ENCODE results near the gene ELMO1.
"Not testable (repeated sequence)": the region's sequence is repeated elsewhere in the genome, so short reads cannot be mapped to it uniquely, and the experiment has no call there.

The ELMO1 gene

DNA sequence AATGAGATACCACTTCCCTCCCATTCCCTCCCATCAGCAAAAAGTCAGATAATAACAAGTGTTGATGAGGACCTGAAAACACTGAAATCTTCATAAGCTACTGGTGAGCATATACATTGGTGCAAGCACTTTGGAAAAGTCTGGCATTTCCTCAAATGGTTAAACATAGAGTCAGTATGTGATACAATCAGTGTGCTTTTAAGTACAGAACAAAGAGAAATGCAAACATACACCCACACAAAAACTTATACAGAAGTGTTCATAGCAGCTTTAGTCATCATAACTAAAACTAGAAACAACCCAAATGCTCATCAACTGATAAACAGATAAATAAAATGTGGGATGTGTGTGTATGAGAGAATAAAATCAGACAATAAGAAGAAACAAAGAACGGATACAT lies 261.9 kb downstream of the ELMO1 start:
- no peak for DNase-seq (ENCODE audit: low read depth)

DNA sequence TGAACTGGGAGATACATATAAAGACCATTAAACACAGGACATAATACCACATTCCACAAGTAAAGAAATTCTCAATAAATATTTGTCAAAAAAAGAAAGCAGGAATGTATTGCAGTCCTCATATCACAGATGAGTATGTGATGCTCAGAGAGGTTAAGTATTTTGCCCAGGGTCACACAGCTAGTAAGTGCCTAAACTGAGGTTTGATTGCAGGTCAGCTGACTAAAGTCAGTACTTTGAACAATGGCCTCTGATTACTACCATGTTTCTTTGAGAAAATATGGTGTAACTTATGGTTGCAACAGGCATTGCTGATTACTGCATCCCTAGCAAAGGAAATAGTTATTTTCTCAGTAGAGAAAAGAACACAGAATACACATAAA lies 267.1 kb downstream of the ELMO1 start:
- no peak for DNase-seq (ENCODE audit: low read depth)

DNA sequence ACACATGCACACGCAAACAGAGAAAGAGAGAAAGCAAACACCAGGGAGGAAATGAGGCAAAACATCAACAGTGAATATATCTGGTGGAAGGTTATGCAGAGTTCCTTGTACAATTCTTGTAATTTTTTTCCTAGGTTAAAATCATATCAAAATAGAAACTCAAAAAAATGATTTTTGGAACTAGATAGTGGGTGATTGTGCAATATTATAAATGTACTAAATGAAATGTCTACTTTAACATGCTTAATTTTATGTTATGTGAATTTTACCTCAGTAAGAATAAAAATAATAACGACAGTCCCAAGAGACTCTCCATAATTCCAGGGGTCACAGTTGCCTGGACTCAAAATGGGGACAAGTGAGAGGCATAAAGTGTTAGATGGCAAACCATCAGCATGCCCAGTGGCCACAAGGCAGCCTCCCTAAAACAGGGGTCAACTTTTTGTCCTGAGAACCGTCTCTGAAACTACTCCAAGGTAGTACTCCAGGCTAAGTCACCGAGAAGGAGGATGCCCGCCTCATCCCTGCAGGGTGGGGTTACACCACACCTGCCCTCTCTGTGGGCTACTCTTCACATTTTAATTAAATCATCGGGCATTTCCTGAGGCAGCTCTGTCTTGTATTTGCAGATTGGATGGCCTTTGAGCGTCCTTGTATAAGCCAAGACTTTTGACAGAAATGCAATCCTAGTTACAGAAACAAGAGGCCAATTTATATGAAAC lies 267.7 kb downstream of the ELMO1 start:
- DNase-seq (ENCODE audit: low read depth), result no peak

DNA sequence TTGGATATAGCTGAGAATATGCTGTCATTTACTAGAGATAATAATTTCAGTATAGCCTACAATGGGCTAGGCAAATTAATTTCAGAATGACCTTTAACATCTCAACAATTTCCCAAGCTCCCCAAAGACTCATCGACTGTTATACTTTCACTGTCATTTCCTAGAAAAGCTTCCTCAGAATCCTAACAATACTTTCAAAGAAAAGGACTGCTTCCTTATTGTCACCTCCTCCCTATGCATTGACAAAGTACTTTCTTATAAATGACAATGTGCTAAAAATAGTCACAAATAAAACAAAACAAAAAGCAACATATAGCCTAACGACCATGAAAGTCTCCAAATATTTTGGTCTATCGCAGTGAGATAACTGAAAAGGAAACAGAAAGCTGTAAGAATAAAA lies 272.6 kb downstream of the ELMO1 start:
- DNase-seq (ENCODE audit: low read depth), result no peak

DNA sequence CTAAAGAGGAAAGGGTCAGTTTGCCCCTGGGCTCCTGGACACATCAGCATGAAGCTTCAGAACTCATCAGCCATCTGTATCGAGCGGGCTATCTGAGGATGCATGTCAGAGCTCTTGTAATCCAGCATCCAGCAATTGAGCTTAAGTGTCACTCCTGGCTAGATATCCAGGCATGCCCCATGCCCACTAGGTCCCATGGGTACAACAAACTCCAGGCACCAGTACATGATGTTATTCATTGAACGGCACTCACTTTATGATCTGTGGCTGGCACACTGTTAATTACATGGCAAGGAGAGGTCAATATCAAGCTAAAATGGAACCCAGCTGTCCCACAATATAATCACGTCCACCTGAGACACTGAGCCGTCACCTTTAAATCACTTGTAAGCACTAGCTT lies 274.2 kb downstream of the ELMO1 start:
- no peak for DNase-seq (ENCODE audit: low read depth)

DNA sequence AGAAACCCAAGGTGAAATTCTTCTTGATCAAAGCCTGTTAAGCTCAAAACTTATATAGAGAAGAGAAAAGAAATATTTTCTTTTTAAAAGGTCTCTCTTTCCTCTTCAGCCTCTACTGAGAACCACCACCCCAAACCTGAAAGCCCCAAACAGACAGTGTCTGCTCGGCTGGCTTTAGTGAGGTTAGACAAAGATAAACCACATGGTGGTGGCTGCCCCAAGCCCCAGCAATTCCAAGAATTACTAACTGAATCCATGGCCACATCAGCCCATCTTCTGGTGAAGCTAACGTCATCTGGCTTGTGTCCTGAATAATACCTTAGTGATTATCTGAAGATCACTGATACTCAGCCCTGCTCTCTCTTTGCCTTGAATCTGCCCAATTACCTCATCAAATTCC lies 275.0 kb downstream of the ELMO1 start:
- DNase-seq (ENCODE audit: low read depth), result no peak

DNA sequence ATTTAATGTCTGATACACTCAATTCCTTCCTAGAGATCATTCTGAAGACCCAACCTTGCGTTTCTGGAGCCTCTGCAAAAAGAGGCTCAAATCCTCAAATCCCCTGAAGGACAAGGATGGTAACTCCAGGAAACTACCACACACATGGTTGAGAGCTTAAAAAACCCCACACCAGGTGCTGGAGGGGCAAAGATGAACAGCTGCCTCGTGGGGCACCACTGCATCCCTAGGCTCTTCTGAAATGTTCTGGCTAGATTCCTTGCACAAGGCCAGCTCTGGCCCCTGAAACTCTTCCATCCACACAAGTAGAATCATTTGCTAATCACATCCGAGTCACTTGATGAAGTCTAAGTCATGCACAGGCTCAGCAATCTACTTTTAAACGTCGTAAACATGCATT lies 286.6 kb downstream of the ELMO1 start:
- DNase-seq (ENCODE audit: low read depth), result no peak

DNA sequence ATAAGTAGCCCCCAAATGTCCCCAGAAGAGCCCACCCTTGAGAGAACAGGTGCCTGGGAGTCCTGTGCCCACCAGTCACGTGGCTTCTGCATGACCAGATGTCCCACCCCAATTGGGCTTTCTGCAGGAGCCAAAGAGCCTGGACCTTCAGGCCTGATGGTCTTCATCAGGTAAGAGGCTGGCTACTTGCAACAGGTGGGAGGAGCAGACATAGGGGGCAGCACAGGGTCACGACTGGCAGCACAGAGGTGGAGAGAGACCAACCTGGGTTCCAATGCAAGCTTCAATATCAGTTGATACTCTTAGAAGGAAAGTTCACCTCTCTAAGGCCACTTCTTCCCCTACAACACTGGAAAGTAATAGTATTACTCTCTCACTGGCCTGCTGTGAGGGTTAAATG lies 288.0 kb downstream of the ELMO1 start:
- no peak for DNase-seq (ENCODE audit: low read depth)

DNA sequence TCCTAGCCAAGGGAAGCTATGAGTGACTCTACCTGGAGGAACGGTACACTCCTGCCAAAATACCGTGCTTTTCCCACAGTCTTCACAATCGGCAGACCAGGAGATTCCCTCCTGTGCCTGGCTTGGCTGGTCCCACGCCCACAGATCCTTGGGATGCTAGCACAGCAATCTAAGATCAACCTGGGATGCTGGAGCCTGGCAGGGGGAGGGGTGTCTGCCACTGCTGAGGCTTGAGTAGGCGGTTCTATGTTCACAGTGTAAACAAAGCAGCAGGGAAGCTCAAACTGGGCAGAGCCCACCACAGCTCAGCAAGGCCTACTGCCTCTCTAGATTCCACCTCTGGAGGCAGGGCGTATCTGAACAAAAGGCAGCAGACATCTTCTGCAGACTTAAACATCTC lies 295.3 kb downstream of the ELMO1 start:
- no peak for DNase-seq (ENCODE audit: low read depth)

DNA sequence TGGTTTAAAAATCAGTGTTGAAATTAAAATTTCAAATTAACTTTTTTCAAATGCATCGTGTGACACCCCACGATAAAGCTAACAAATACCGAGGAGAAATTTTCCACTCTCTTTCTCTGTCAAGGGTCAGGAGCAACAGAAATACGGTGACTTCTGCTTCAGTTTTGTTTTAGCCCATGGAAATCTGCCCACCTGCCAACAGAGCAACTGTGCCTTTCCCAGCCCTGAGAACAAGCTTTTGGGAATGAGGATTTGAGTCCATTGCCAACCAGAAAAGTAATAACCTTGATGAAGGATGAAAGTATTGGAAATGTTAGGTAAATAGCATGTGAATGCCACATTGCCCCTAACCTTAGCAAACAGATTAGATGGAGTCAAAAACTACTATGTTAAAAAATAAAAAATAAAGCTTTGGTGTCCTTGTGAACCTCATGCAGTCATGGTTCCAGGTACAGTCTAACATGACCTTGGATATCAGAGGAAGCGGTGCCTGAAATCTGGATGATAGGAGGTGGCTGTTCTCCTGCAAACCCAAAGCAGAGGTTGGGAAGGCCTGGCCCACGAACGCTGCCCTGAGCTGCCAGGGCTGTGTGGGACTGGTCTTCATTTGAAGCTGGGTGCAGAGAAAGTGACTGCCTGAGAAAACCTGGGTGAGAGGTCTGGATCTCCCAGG lies 296.8 kb downstream of the ELMO1 start:
- DNase-seq (ENCODE audit: low read depth), result no peak

DNA sequence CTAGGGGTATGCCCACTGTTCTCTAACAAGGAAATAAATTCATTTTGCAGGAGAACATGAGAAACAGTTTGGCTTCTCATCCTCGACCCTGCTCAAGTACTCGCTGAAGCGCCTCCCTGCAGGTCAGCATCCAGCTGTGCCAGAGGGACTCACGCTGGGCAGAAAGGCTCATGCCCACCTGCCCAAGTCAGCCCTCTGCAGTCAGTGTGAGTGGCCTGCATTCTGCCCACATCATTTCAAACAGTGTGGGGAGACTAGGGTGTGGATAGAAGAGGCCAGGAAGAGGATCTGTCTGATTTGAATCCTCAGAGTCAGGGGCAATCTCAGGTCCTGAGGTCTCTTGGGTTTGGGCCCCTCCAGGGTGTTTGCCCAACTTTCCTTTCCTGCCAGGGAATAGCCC lies 297.8 kb downstream of the ELMO1 start:
- DNase-seq (ENCODE audit: low read depth), result no peak

DNA sequence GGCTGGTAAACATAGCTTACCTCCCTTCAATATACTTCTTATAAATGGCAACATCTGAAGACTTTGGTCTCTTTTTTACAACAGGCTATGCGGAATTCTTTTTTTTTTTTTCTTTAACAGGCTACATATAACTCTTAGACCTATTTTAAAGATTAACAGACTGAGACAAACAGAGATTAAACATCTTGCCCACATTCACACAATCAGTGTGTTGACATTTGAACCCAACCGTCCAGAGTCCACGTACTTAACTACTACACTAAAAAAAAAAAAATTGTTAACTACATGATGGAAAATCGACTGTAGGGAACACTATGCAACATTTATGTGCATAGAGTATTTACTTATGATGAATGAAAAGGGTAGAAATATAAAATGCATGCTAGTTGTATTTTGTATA lies 298.5 kb downstream of the ELMO1 start:
- DNase-seq (ENCODE audit: low read depth), result no peak

DNA sequence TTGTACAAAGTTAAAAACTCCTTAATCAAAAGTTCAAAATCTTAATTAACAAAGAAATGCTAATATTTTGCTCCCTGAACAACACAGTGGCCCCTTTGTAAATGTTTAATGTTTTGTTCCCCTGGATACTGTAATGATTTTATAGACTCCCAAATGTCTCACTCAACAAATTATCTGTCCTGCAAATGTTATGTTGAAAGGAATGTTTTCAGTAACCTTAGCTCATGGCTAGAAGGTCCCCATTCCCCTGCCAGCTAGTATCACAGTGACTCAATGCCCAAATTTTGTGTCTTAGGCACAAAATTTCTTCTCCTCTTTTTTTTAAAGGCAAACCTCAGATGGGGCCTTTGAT lies 298.9 kb downstream of the ELMO1 start:
- DNase-seq (ENCODE audit: low read depth), result no peak

DNA sequence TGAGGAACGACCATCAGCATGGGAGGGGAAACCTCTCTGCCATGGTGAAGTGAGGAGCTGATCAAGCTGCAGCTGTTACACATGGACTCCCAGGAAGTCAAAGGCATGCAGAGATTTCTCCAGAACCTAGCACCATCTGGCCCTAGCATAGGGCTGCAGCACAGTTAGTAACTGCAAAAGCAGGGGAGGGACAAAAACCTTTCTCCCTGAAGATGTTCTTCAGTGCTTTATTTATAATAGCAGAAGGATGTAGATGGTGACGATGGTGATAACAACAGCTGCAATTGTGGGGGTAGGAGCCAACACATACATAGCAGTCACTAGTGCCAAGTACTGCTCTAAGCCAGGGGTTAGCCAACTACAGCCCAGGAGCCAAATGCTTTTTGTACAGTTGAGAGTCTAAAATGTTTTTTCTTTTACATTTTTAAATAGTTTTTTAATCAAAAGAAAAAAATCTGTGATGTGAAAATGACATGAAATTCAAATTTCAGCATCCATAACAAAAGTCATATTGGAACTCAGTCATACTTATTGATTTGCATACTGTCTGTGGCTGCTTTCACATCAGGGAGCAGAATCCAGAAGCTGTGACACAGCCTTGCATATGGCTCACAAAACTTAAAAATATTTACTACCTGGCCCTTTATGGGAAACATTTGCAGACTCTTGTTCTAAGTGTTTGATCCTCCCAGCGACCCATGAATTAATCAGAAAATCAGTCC lies 299.5 kb downstream of the ELMO1 start:
- no peak for DNase-seq (ENCODE audit: low read depth)

DNA sequence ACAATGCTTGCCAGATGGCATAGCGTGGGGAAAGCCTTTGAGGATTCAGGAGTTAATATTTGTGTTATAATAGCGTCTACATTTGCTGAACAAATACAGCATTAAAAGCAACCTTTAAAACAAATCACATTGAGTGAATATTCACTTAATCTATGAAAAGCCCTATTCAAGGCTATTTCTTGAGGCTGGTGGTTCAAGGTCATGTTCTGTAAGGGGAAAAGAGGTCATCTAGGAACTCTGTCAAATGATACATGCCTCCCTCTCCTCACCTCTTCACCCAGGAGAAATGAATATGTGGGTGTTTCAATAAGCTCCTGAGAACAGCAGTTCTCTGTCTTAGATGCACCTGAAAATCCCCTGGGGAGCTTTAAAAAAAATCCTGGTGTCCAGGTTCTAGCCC lies 303.0 kb downstream of the ELMO1 start:
- DNase-seq (ENCODE audit: low read depth), result no peak

DNA sequence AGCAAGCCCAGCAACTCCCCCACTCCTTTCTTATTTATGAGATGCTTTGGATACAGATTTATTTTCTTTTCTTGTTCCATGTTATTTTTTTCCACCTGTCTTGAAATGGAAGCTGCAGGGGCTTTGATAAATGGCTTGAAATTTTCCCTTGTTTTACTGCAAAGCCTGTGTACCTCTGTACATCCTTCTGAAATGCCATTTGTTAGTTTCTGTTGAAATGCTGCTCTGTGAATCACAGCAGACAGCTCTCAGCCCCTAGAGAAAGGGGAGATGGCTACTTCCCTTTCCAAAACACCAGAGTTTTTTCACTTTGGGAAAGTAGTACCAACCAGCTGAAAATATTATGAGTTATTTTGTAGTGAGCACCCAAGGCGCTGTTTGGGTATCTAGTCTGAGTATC lies 304.2 kb downstream of the ELMO1 start:
- DNase-seq (ENCODE audit: low read depth), result no peak

DNA sequence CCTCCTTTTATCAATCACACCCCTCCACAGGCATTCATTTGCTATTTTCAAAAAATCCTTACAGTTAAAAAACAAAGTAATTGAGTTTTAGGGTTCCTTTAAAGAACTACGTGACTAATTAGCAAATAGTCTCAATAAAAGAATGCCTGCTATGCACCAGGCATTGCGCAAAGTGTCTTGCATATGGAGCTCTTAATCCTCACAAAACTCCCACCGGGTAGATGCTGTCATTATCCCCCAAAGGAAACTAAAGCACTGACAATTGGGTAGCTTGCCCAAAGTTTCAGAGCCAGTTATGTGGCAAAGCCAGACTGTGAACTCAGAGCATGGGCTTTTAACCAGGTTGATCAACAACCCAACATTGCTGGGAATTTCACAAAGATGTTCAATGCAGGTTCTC lies 305.7 kb downstream of the ELMO1 start:
- DNase-seq (ENCODE audit: low read depth), result no peak

DNA sequence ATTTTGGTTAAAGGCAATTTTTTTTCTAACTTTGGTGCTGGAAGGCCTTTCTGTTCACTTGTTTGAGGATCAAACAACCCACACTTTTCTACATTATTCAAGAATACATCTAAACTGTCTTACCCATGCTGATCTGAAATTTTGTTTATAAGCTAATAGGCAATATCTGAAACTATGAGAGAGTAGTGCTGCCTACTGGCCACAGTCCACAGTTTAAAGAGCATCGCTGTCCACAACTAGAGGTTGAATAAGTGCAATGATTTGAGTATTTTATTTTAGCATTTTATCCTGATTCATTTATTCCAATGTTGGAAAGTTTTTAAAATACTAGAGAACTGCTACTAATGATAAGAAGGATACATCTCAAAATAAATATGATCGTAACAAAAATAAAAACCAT lies 306.9 kb downstream of the ELMO1 start:
- DNase-seq (ENCODE audit: low read depth), result no peak

DNA sequence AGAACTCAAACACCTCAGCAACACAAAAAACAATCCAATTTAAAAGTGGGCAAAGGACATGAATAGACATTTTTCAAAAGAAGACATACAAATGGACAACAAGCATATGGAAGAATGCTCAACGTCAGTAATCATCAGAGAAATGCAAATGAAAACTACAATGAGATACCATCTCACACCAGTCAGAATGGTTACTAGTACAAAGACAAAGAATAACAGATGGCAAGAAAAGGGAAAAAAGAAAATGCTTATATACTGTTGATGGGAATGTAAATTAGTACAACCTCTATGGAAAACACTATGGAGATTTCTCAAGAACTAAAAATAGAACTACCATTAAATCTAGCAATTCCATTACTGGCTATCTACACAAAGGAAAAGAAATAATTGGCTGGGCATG lies 314.8 kb downstream of the ELMO1 start:
- not testable (repeated sequence) for DNase-seq (ENCODE audit: low read depth)

DNA sequence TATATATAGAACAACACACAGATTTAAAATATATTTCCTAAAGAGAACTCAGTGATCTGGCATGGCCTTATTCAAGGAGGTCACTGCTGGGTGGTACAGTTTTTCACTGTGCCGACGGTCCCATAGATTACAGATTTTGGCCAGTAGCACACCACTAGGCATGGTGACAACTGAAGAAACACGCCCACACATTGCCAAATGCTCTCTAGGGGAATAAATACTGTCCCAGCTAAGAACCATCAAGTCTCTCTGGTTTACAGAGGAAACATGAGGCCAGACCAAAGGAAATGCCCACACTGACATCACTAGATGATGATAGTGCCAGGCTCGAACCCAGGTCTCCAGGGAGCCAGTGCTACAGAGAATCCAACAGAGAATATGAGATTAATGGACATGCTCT lies 316.8 kb downstream of the ELMO1 start:
- no peak for DNase-seq (ENCODE audit: low read depth)

DNA sequence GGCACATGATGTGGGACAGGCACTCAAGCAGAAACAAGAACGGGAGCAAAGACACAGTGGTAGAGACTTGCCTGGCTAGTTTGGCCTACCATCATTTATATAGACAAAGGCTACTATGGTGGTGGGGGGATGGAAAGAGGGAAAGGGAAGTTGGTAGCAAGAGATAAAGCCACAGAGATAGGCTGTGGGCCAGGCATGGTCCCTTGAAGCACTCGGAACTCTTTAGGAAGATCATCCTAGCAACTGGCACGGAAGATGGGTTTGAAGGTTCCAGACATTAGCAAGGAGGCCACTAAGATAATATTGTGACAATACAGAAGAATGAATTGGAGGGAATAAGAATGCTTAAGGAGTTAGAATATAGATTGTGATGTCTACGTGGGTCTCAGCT lies 319.6 kb downstream of the ELMO1 start:
- no peak for DNase-seq (ENCODE audit: low read depth)

DNA sequence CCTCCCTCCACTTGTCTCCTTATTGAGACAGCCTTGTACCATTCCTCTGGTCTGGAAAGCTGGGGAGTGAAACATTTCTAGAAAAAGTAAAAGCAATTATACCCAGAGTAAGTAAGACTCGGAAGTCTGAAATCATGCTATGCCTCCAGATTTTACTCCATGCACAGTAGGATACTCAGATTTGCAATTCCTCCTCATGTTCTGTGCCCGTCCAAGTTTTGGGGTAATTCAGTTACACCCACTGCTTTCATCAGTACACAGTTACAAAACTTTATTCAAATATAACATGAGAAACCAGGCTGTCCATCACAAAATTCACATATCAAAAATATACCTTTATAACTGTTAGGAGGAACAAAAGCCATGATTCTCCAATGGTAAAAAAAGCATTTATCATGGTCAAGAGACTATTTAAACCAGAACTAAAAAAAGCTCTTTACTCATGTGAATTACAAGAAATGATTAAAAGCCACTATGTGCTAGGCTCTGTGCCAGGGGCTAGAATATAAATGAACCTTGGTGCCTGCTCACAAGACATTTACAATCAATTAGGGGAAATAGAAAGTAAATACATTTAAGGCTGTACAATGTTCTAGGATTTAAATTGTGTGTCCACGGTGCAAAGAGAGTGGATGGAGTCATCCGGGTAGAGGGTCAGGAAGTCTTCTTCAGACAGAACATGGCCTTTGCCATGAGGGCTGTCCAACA lies 320.2 kb downstream of the ELMO1 start:
- DNase-seq (ENCODE audit: low read depth), result no peak

DNA sequence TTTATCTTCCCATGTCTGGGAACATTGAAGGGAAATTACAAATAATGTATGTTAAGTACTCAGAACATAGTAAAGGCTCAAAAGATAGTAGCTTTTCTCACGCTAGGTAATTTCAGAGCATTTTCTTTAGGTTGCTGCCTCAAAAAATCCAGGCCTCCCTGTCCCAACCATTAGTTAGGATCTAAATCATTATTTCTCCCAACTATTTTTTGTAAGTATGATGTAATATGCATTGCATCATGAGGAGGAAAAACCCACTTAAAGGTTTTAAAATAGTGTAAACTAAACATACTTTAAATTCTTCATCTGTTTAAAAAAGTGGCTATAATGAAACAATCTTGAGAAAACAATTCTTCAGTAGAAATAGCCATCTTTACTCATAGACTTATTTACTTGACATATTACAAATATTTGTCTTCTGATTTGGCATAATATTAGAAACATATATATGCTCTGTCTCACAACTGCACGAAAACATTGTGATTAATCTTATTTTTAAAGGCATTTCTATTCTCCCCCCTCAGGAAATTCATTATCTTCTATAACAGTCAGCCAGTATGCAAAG lies 329.3 kb downstream of the ELMO1 start:
- no peak for DNase-seq (ENCODE audit: low read depth)

All from T-helper 22 cell (primary cell).